H1 (cell line): ENCODE measurements around the gene ZNF775.

ENCODE experiments used
- BRCA1 ChIP-seq: IDR thresholded peaks from 2 replicates; pipeline ENCODE4 v1.6.1; 2012; ENCODE audit warnings: low read depth, low read length, improper control_type of control experiment
- CTCF ChIP-seq, 3 experiments: IDR thresholded peaks; 1 replicate in 2 of 3; 2 replicates in 1 of 3; pipeline versions ENCODE4 v1.5.1 to v1.6.1; 2011; ENCODE audit warnings: low read length in 3 of 3, mild to moderate bottlenecking in 3 of 3, inconsistent platforms in 2 of 3, low read depth in 1 of 3, moderate library complexity in 1 of 3; ENCODE audit not compliant: insufficient read depth in 1 of 3; ENCODE audit errors: control extremely low read depth in 1 of 3
- E2F6 ChIP-seq: IDR thresholded peaks from 2 replicates; pipeline ENCODE4 v1.6.1; 2012; ENCODE audit warnings: inconsistent platforms
- EZH2 ChIP-seq: fragments of 200-600 bp; sonication (generic); IDR thresholded peaks from 2 replicates; pipeline ENCODE4 v1.7.1; 2012; ENCODE audit warnings: low read depth, mild to moderate bottlenecking, moderate library complexity, low read length, inconsistent platforms; ENCODE audit not compliant: severe bottlenecking
- FOSL1 ChIP-seq: IDR thresholded peaks from 2 replicates; pipeline ENCODE4 v1.6.1; 2011; ENCODE audit warnings: mild to moderate bottlenecking, low read depth, low read length, moderate library complexity; ENCODE audit not compliant: insufficient read depth
- JUN ChIP-seq: IDR thresholded peaks from 2 replicates; pipeline ENCODE4 v1.6.1; 2011; ENCODE audit warnings: low read depth, mild to moderate bottlenecking, improper control_type of control experiment, low read length
- JUND ChIP-seq: IDR thresholded peaks from 2 replicates; pipeline ENCODE4 v1.6.1; 2011; ENCODE audit warnings: mild to moderate bottlenecking, improper control_type of control experiment, low read length
- NRF1 ChIP-seq: IDR thresholded peaks from 2 replicates; pipeline ENCODE4 v1.6.1; 2011; ENCODE audit warnings: mild to moderate bottlenecking, low read depth, low read length, improper control_type of control experiment
- POLR2A ChIP-seq, 2 experiments: IDR thresholded peaks; 1 replicate in 1 of 2; 2 replicates in 1 of 2; pipeline ENCODE4 v1.6.1; 2011; ENCODE audit warnings: low read depth in 2 of 2, low read length in 2 of 2, mild to moderate bottlenecking in 2 of 2; ENCODE audit errors: control extremely low read depth in 1 of 2
- RAD21 ChIP-seq, 2 experiments: IDR thresholded peaks in 1 of 2; conservative IDR thresholded peaks in 1 of 2; 2 replicates each; pipeline ENCODE4 v1.6.1; 2011; ENCODE audit warnings: low read depth in 2 of 2, low read length in 2 of 2, improper control_type of control experiment in 1 of 2, inconsistent platforms in 1 of 2, mild to moderate bottlenecking in 1 of 2, moderate library complexity in 1 of 2
- RFX5 ChIP-seq: IDR thresholded peaks from 2 replicates; pipeline ENCODE4 v1.6.1; 2011; ENCODE audit warnings: low read depth, low read length, improper control_type of control experiment, borderline replicate concordance
- SIN3A ChIP-seq, 2 experiments: IDR thresholded peaks in 1 of 2; conservative IDR thresholded peaks in 1 of 2; 2 replicates each; pipeline ENCODE4 v1.6.1; 2011 to 2012; ENCODE audit warnings: low read length in 2 of 2, improper control_type of control experiment in 1 of 2, low read depth in 1 of 2, mild to moderate bottlenecking in 1 of 2
- SP1 ChIP-seq: IDR thresholded peaks from 2 replicates; pipeline ENCODE4 v1.6.1; 2011; ENCODE audit warnings: low read depth, low read length
- TCF12 ChIP-seq: IDR thresholded peaks from 2 replicates; pipeline ENCODE4 v1.6.1; 2011; ENCODE audit warnings: low read depth, mild to moderate bottlenecking, low read length

- TF ChIP-seq TCF12 (no peak), BRCA1 (no peak), EZH2 (no peak), E2F6 (no peak), RAD21 (IDR thresholded peaks at IDR 0.05 in 1 of 2, conservative IDR thresholded peaks at IDR 0.05 in 1 of 2; ENCODE audit: low read depth in 2 of 2, low read length in 2 of 2) (no peak), FOSL1 (no peak), JUND (no peak), CTCF (IDR thresholded peaks at IDR 0.05; ENCODE audit: control extremely low read depth in 1 of 3, insufficient read depth in 1 of 3, low read depth in 1 of 3, low read length in 3 of 3) (no peak), SP1 (no peak), POLR2A (IDR thresholded peaks at IDR 0.05; ENCODE audit: control extremely low read depth in 1 of 2, low read depth in 2 of 2, low read length in 2 of 2) (no peak), SIN3A (conservative IDR thresholded peaks at IDR 0.05 in 1 of 2, IDR thresholded peaks at IDR 0.05 in 1 of 2; ENCODE audit: low read depth in 1 of 2, low read length in 2 of 2) (no peak; a peak in 1 of 4 replicates), JUN (no peak), RFX5 (no peak), NRF1 (no peak)
Measured at GRCh38 chr7:150340875-150341262, 38.3 kb upstream of the ZNF775 start.
